Gastroesophageal sphincter (tissue), 4 donors: ENCODE results near the gene ISM1. TPM values are rescaled to one million over a fixed set of nuclear protein-coding genes. Genes with fewer than 3 reads are reported as not detected.

Source experiments
- ATAC-seq: fragments of 150-250 bp; one replicate; pipeline ENCODE4 v1.9.1; 2016; ENCODE audit warnings: mild to moderate bottlenecking, moderate library complexity
- H3K27ac ChIP-seq, 4 donors: fragments of 200-600 bp; sonication (generic) in 3 of 4; 1 replicate in 3 of 4; 2 replicates in 1 of 4; pipeline ENCODE4 v1.5.1; 2016 to 2019
- H3K27me3 ChIP-seq: fragments of 200-600 bp; sonication (generic); one replicate; pipeline ENCODE4 v1.5.1; 2019
- H3K36me3 ChIP-seq, 2 donors: fragments of 200-600 bp; sonication (generic); one replicate each; pipeline ENCODE4 v1.5.1; 2019; ENCODE audit warnings: control low read depth in 1 of 2
- H3K4me1 ChIP-seq, 3 donors: fragments of 200-600 bp; sonication (generic); 1 replicate in 2 of 3; 2 replicates in 1 of 3; pipeline ENCODE4 v1.5.1; 2016 to 2019; ENCODE audit warnings: control low read depth in 2 of 3
- H3K4me3 ChIP-seq, 2 donors: fragments of 200-600 bp; sonication (generic); one replicate each; pipeline ENCODE4 v1.5.1; 2019; ENCODE audit warnings: mild to moderate bottlenecking in 1 of 2, moderate library complexity in 1 of 2
- H3K9me3 ChIP-seq, 3 donors: fragments of 200-600 bp; sonication (generic); one replicate each; pipeline ENCODE4 v1.5.1; 2017 to 2019; ENCODE audit warnings: control low read depth in 2 of 3
- EP300 ChIP-seq: sonication (generic); formaldehyde crosslinking; IDR thresholded peaks from one replicate; pipeline ENCODE4 v1.6.1; 2017; ENCODE audit warnings: antibody characterized with exemption, mild to moderate bottlenecking
- POLR2A ChIP-seq, 2 donors: fragments of 450-650 bp; IDR thresholded peaks; one replicate each; pipeline ENCODE4 v1.6.1; 2017; ENCODE audit warnings: antibody characterized with exemption in 2 of 2, mild to moderate bottlenecking in 2 of 2, moderate library complexity in 1 of 2
- POLR2AphosphoS5 ChIP-seq: sonication (generic); formaldehyde crosslinking; IDR thresholded peaks from one replicate; pipeline ENCODE4 v1.6.1; 2017; ENCODE audit warnings: antibody characterized with exemption
- WGBS, 2 donors: methylation state at CpG; one replicate each; pipeline ENCODE4 v1.1.5; 2018; ENCODE audit warnings: low coverage in 1 of 2; 5-methylcytosine and 5-hydroxymethylcytosine counted together
- total RNA-seq, 4 donors: library from RNA; depleted of rRNA; stranded (reverse); fragments of >200 nt; gene quantifications; one replicate each; pipeline ENCODE4 v1.1.0, GENCODE V29; 2016
- TF ChIP-seq, protein P1 (sequence below), 4 experiments: fragments of 200-600 bp in 2 of 4; fragments of 450-650 bp in 2 of 4; sonication (generic) in 1 of 4; IDR thresholded peaks; one replicate each; pipeline ENCODE4 v1.5.1; 2017 to 2019; ENCODE audit warnings: antibody characterized with exemption in 4 of 4, mild to moderate bottlenecking in 2 of 4, moderate library complexity in 2 of 4

ISM1 gene
- total RNA-seq, 4 donors from 2014 or later = 3.6 to 8.1 (median 6.4) TPM

DNA sequence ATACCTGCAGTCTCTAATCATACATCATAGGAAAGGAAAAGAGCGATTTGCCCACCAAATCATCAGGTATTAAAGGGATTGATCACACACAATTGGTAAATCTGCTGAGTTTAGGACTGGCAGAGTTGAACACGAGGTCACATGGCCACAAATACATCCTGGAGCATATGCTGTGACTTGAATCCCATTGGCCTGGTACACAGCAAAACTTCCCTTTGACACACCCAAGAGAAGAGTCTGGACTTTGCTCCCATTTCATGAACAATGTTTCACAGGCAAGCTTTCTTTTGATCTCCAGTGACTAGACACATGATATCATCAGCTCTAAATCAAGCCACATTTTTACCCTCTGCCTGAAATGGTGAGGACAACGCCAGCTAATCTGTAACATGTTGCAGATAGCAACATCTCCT, 117.9 kb downstream of the ISM1 start:
- Histone ChIP-seq H3K27me3 (no peaks in the 10 kb centered on the region), H3K27ac (no peak overlapping the region), H3K9me3 (no peaks in the 10 kb centered on the region), H3K36me3 (no peaks in the 10 kb centered on the region), H3K4me3 (no peak overlapping the region), H3K4me1 (peaks cover 0 to 6% (median 4%) of the 10 kb centered on the region in 3 donors)
- TF ChIP-seq, protein P1, sequence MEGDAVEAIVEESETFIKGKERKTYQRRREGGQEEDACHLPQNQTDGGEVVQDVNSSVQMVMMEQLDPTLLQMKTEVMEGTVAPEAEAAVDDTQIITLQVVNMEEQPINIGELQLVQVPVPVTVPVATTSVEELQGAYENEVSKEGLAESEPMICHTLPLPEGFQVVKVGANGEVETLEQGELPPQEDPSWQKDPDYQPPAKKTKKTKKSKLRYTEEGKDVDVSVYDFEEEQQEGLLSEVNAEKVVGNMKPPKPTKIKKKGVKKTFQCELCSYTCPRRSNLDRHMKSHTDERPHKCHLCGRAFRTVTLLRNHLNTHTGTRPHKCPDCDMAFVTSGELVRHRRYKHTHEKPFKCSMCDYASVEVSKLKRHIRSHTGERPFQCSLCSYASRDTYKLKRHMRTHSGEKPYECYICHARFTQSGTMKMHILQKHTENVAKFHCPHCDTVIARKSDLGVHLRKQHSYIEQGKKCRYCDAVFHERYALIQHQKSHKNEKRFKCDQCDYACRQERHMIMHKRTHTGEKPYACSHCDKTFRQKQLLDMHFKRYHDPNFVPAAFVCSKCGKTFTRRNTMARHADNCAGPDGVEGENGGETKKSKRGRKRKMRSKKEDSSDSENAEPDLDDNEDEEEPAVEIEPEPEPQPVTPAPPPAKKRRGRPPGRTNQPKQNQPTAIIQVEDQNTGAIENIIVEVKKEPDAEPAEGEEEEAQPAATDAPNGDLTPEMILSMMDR (IDR thresholded peaks at IDR 0.05) = no peak
- TF ChIP-seq POLR2AphosphoS5 (no peak), POLR2A (IDR thresholded peaks at IDR 0.05) (no peak), EP300 (no peak)
- no peak for ATAC-seq
- 74 to 100% methylated on average over 3 of the region's 3 CpGs for WGBS, 2 donors

DNA sequence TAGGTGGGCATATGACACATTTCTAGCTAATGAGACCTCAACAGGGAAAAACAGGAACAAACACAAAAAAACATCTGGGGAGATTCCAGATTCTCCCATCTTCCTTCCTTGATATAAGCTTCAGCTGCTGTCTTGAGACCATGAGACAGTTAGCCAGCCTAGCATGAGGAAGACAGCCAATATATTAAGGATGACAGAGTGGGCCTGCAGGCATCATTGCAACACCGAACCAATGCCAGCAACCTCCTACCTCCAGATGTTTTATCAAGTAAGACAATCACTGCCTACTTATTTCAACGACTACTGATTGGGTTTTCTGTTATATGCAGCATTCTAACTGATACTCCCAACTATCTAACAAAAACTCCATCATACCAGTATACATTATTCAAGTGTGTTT, 119.0 kb downstream of the ISM1 start:
- no peaks in the 10 kb centered on the region for H3K9me3 ChIP-seq
- no peak overlapping the region for H3K27ac ChIP-seq
- H3K4me1 ChIP-seq = peaks cover 0 to 6% (median 0%) of the 10 kb centered on the region in 3 donors
- no peaks in the 10 kb centered on the region for H3K36me3 ChIP-seq
- H3K27me3 ChIP-seq = no peaks in the 10 kb centered on the region
- 43 to 47% methylated on average over 2 of the region's 2 CpGs for WGBS, 2 donors
- ATAC-seq = no peak
- TF ChIP-seq EP300 (no peak), POLR2A (IDR thresholded peaks at IDR 0.05) (no peak), POLR2AphosphoS5 (no peak)
- TF ChIP-seq, protein P1 (IDR thresholded peaks at IDR 0.05) = no peak
- no peak overlapping the region for H3K4me3 ChIP-seq

DNA sequence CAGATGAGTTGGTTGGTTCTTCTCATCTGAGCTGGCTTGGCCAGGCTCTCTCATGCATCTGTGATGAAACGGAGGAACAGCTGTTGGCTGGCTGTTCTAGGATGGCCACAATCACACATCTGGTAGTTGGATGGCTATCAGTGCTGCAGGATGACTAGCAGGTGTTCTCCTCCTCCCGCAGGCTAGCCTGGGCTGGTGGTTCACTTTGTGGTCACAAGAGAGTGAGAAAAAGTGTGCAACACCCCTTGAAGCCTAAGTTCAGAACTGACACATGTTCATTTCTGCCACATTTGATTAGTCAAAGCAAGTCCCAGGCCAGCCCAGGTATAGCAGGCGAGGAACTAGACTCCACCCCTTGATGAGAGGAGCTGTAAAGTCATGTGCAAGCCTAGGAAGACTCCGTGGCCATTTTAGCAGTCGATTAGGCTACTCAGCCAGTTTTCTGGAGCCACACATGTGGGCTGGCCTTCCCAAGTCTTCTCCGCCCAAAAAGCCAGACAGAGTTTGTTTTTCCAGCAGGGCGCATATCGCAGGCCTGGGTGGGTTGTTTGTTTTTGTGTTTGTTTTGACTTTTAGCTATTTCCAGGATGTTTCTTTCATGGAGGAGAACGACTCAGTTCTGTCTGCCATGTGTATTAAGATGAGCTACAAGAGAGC, 120.8 kb downstream of the ISM1 start:
- H3K4me3 ChIP-seq = no peak overlapping the region
- ATAC-seq = no peak
- 76 to 85% methylated on average over 4 to 7 of the region's 9 CpGs for WGBS, 2 donors
- H3K27me3 ChIP-seq = no peaks in the 10 kb centered on the region
- TF ChIP-seq POLR2A (IDR thresholded peaks at IDR 0.05) = no peak
- TF ChIP-seq EP300 = no peak
- TF ChIP-seq, protein P1 (IDR thresholded peaks at IDR 0.05) = no peak
- no peak for TF ChIP-seq POLR2AphosphoS5
- no peak overlapping the region for H3K27ac ChIP-seq
- no peaks in the 10 kb centered on the region for H3K36me3 ChIP-seq
- peaks cover 0 to 8% (median 0%) of the 10 kb centered on the region in 3 donors for H3K4me1 ChIP-seq
- no peaks in the 10 kb centered on the region for H3K9me3 ChIP-seq

DNA sequence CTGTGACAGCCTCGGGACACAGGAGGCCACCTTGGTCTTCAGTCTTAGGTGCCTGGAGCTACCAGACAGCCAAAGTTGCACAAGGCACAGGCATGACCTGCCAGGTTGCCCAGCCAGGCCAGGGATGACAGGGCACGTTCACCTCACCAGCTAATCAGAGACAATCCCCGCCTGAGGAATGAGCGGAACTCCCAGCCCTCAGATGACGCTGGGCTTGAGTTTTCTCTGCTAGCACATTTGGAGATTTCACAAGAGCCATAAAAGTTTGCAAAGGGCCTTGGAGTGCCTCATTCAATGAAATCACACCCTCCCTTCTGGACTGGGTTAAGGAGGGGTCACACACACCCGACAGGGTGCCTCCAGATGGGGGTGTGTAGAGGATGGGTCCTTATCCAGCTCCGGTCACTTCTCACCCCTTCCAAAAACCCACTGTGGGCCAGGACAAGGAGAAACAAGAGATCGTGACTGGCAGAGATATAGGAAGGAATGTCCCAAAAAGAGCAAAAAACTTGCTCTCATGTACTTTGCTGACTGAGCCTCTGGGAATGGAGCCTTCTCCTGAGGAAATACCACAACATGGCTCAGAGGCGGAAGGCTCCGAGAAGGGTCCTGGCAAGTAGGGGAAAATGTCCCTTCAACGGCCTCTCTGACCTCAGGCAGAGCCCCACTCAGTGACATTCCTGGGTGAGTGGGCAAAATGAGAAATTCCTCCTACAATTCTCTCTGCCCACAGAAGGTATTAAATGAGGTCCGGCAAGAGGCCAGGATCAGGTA, 121.6 kb downstream of the ISM1 start:
- TF ChIP-seq EP300 (no peak), POLR2AphosphoS5 (no peak), POLR2A (IDR thresholded peaks at IDR 0.05) (no peak)
- TF ChIP-seq, protein P1 (IDR thresholded peaks at IDR 0.05) = no peak
- H3K36me3 ChIP-seq = no peaks in the 10 kb centered on the region
- peaks cover 0 to 8% (median 0%) of the 10 kb centered on the region in 3 donors for H3K4me1 ChIP-seq
- WGBS, 2 donors = 86 to 93% methylated on average over 2 to 7 of the region's 12 CpGs
- no peak overlapping the region for H3K27ac ChIP-seq
- ATAC-seq = no peak
- no peaks in the 10 kb centered on the region for H3K27me3 ChIP-seq
- H3K4me3 ChIP-seq = no peak overlapping the region
- no peaks in the 10 kb centered on the region for H3K9me3 ChIP-seq
